Measurements from ENCODE around the gene FOXJ1.

GRCh38 chr17:76111956-76112355 is 29.1 kb downstream of the FOXJ1 start:
- no peak for TF ChIP-seq CTCF (conservative IDR thresholded peaks at IDR 0.05; ENCODE audit: low read length)
- TF ChIP-seq EZH2phosphoT487 (IDR thresholded peaks at IDR 0.05; ENCODE audit: borderline replicate concordance) = no peak
